ENCODE measurements around the gene PTPRM.

- TF ChIP-seq EZH2 (IDR thresholded peaks at IDR 0.05; ENCODE audit: borderline replicate concordance, low read depth, low read length, severe bottlenecking), result no peak
- TF ChIP-seq, protein P1, sequence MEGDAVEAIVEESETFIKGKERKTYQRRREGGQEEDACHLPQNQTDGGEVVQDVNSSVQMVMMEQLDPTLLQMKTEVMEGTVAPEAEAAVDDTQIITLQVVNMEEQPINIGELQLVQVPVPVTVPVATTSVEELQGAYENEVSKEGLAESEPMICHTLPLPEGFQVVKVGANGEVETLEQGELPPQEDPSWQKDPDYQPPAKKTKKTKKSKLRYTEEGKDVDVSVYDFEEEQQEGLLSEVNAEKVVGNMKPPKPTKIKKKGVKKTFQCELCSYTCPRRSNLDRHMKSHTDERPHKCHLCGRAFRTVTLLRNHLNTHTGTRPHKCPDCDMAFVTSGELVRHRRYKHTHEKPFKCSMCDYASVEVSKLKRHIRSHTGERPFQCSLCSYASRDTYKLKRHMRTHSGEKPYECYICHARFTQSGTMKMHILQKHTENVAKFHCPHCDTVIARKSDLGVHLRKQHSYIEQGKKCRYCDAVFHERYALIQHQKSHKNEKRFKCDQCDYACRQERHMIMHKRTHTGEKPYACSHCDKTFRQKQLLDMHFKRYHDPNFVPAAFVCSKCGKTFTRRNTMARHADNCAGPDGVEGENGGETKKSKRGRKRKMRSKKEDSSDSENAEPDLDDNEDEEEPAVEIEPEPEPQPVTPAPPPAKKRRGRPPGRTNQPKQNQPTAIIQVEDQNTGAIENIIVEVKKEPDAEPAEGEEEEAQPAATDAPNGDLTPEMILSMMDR (IDR thresholded peaks at IDR 0.05; ENCODE audit: borderline replicate concordance, extremely low read depth, low read length, poor library complexity, severe bottlenecking), result no peak
Observed at GRCh38 chr18:7892556-7892955, 325.4 kb downstream of the PTPRM start.

Data from DND-41 (cell line).